Measurements from ENCODE around the gene SYNDIG1L.

Gene SYNDIG1L

GRCh38 chr14:74429221-74429691 lies 3.2 kb upstream of the SYNDIG1L start:
- DNase-seq (ENCODE audit: low spot score), result no peak

GRCh38 chr14:74427651-74428050 lies 1.6 kb upstream of the SYNDIG1L start:
- no peak for DNase-seq (ENCODE audit: low spot score)

- no peak for DNase-seq (ENCODE audit: low spot score)
These were observed 347 bp downstream of the SYNDIG1L start for GRCh38 chr14:74425525-74426201.

GRCh38 chr14:74424606-74425005 lies 1.4 kb downstream of the SYNDIG1L start:
- DNase-seq (ENCODE audit: low spot score), result no peak

- no peak for DNase-seq (ENCODE audit: low spot score)
These were observed 2.8 kb downstream of the SYNDIG1L start for GRCh38 chr14:74423246-74423645.

GRCh38 chr14:74421981-74422380 lies 4.0 kb downstream of the SYNDIG1L start:
- no peak for DNase-seq (ENCODE audit: low spot score)

- DNase-seq (ENCODE audit: low spot score), result no peak
These were observed 6.9 kb downstream of the SYNDIG1L start for GRCh38 chr14:74419086-74419485.

GRCh38 chr14:74418031-74418430 lies 8.0 kb downstream of the SYNDIG1L start:
- no peak for DNase-seq (ENCODE audit: low spot score)

GRCh38 chr14:74417611-74418010 lies 8.4 kb downstream of the SYNDIG1L start:
- no peak for DNase-seq (ENCODE audit: low spot score)

GRCh38 chr14:74417201-74417600 lies 8.8 kb downstream of the SYNDIG1L start:
- no peak for DNase-seq (ENCODE audit: low spot score)

GRCh38 chr14:74415115-74415437 lies 10.9 kb downstream of the SYNDIG1L start:
- no peak for DNase-seq (ENCODE audit: low spot score)

GRCh38 chr14:74414403-74415114 lies 11.5 kb downstream of the SYNDIG1L start:
- no peak for DNase-seq (ENCODE audit: low spot score)

GRCh38 chr14:74413627-74414026 lies 12.4 kb downstream of the SYNDIG1L start:
- no peak for DNase-seq (ENCODE audit: low spot score)

GRCh38 chr14:74412753-74413152 lies 13.3 kb downstream of the SYNDIG1L start:
- DNase-seq (ENCODE audit: low spot score), result no peak

- no peak for DNase-seq (ENCODE audit: low spot score)
These were observed 14.3 kb downstream of the SYNDIG1L start for GRCh38 chr14:74411671-74412070.

- DNase-seq (ENCODE audit: low spot score), result no peak
These were observed 16.6 kb downstream of the SYNDIG1L start for GRCh38 chr14:74409441-74409840.

- no peak for DNase-seq (ENCODE audit: low spot score)
These were observed 17.1 kb downstream of the SYNDIG1L start for GRCh38 chr14:74408870-74409269.

- DNase-seq (ENCODE audit: low spot score), result no peak
These were observed 18.2 kb downstream of the SYNDIG1L start for GRCh38 chr14:74407801-74408154.

- DNase-seq (ENCODE audit: low spot score), result no peak
These were observed 18.8 kb downstream of the SYNDIG1L start for GRCh38 chr14:74407021-74407800.

GRCh38 chr14:74405663-74406062 lies 20.3 kb downstream of the SYNDIG1L start:
- DNase-seq (ENCODE audit: low spot score), result no peak

GRCh38 chr14:74404435-74404834 lies 21.6 kb downstream of the SYNDIG1L start:
- DNase-seq (ENCODE audit: low spot score), result no peak

GRCh38 chr14:74403619-74404417 lies 22.2 kb downstream of the SYNDIG1L start:
- no peak for DNase-seq (ENCODE audit: low spot score)

Data from SW480 (cell line).